ENCODE results near the gene NMUR1.

DNA sequence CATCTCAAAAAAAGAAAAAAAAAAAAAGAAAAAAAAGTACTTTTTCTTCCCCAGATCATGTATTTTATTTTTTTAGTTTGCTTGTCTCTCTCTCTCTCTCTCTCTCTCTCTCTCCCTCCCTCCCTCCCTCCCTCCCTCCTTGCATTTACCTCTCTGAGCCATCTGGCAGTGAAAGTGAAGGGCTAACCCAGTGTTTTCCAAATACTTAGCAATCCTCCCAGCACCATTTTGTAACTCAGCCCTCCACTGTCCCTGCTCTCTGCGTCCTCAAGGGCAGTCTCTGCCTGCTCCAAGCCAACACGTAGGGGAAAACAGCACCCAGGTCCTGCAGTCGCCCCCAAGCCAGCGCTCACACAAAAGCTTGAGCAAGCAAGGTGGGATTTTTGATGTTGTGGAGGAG, 42.9 kb upstream of the NMUR1 start:
- TF ChIP-seq, protein P1, sequence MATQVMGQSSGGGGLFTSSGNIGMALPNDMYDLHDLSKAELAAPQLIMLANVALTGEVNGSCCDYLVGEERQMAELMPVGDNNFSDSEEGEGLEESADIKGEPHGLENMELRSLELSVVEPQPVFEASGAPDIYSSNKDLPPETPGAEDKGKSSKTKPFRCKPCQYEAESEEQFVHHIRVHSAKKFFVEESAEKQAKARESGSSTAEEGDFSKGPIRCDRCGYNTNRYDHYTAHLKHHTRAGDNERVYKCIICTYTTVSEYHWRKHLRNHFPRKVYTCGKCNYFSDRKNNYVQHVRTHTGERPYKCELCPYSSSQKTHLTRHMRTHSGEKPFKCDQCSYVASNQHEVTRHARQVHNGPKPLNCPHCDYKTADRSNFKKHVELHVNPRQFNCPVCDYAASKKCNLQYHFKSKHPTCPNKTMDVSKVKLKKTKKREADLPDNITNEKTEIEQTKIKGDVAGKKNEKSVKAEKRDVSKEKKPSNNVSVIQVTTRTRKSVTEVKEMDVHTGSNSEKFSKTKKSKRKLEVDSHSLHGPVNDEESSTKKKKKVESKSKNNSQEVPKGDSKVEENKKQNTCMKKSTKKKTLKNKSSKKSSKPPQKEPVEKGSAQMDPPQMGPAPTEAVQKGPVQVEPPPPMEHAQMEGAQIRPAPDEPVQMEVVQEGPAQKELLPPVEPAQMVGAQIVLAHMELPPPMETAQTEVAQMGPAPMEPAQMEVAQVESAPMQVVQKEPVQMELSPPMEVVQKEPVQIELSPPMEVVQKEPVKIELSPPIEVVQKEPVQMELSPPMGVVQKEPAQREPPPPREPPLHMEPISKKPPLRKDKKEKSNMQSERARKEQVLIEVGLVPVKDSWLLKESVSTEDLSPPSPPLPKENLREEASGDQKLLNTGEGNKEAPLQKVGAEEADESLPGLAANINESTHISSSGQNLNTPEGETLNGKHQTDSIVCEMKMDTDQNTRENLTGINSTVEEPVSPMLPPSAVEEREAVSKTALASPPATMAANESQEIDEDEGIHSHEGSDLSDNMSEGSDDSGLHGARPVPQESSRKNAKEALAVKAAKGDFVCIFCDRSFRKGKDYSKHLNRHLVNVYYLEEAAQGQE (IDR thresholded peaks at IDR 0.05; ENCODE audit: insufficient read depth in 1 of 2, low read depth in 2 of 2, low read length in 2 of 2) = no peak
- TF ChIP-seq POLR2AphosphoS5 (IDR thresholded peaks at IDR 0.05; ENCODE audit: low read depth, low read length) = no peak
